GM19239 (cell line): Measurements from ENCODE around the gene PGRMC2.
"Not testable (repeated sequence)": the region's sequence is repeated elsewhere in the genome, so short reads cannot be mapped to it uniquely, and the experiment has no call there.

Experiments used
- DNase-seq: peaks from one replicate; pipeline ENCODE4 v3.0.0; 2011; ENCODE audit warnings: low spot score; ENCODE audit not compliant: insufficient read length
- FAIRE-seq: peaks from 2 replicates; lab custom pipeline; 2011; peaks lifted over from hg19 to GRCh38; lab: Jason Lieb, UNC

Gene PGRMC2

DNA sequence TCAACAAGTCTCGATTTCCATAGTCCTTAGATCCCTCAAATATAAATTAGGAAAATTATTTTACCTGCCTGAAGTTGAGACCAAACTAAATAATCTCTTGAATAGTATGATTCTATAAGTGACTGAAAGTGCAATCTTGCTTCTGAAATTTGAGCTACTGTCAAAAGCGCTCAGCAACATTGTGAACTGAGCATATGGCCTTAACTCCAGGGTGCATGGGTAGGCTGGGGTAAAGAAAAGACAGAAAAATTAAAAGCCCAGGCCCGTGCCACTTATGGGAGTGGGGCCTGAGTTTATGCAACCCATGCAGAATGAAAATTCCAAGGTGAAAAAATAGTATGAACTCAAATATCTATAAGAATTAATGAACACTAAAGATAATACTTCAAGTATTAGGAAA is 9.8 kb downstream of the PGRMC2 start:
- no peak for FAIRE-seq
- no peak for DNase-seq

DNA sequence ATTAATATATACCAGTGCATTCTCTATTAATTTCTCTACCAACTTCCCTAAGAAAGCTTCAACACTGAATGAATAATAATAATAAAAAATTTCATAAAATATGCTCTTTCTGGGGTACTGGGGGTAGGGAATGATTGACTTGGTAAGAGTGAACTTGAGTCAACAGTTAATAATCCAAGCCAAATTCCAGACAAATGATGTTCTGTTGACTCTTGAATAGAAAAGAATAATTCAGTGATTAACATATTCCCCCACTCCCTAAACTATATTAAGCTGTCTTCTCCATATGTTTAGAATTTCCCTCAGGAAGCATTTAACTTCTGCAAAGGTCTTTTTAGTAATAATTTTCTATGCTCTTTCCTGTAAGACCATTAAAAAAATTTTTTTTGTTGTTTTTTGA is 12.3 kb downstream of the PGRMC2 start:
- FAIRE-seq = no peak
- DNase-seq = no peak

DNA sequence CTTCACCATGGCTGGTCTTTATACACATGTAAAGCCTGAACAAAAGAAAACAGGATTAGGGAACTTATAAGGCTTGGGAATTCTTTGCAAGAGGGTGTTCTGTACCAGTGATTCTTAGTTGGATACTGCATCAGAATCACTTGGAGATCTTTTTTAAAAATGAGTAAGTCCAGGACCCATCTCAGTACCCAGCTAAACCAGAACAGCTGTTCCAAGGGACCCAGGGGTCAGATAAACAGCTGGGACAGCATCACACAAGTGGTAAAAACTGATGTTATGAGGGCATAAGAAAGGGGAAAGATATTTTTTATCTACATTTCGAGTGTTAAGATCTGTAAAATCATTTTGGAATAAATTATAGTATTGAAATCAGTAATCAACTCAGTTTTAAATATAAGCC is 16.1 kb downstream of the PGRMC2 start:
- no peak for DNase-seq
- no peak for FAIRE-seq

DNA sequence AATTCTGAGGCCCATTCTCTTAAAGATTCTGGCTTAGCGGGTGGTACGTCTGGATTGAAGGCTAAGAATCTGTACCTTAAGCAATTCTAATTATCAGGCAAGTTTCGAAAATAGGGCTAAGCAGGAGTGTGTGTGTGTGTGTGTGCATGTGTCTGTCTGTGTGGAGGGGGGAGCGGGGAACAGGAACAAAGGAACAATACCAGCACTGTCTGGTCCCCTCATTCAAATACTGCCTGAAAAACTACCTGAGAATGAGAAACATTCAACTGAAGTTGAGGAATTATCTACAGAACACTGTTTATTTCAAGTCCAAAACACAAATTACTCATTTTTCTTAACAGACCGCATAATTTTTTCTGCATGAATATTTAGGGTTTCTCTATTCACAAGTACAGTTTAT is 18.6 kb downstream of the PGRMC2 start:
- FAIRE-seq (no peak), DNase-seq (no peak)

DNA sequence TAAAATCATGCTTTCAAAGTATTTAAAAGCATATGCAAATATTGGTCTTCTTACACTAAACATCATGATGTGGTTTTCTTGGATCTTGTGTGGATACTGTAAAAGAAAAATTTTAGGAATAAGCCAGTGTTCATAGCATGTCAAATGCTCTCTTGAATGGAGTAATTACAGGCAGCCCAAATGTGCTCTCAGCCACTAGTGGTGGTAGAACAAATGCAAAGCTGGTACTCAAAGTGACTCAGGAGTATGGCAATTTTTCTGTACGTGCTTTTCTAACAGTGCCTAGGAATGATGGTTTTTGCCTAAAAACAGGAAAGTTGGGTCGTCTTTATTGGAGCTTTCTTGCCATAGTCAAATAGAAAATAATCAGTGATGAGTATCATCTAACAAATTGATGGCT is 19.9 kb downstream of the PGRMC2 start:
- DNase-seq (no peak), FAIRE-seq (no peak)

DNA sequence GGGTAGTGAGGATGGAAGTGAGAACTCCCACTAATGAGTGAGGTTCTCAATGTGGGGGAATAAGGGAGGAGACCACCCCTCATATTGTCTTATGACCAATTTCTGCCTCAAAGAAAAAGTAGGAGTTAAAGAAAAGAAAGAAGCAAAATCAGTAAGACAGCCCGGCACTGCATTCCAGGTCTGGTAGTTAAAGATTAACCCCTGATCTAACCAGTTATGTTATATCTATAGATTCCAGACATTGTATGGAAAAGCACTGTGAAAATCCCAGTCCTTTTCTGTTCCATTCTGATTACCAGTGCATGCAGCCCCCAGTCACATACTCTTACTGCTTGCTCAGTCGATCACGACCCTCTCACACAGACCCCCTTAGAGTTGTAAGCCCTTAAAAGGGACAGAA is 20.4 kb downstream of the PGRMC2 start:
- DNase-seq, FAIRE-seq: not testable (repeated sequence)

DNA sequence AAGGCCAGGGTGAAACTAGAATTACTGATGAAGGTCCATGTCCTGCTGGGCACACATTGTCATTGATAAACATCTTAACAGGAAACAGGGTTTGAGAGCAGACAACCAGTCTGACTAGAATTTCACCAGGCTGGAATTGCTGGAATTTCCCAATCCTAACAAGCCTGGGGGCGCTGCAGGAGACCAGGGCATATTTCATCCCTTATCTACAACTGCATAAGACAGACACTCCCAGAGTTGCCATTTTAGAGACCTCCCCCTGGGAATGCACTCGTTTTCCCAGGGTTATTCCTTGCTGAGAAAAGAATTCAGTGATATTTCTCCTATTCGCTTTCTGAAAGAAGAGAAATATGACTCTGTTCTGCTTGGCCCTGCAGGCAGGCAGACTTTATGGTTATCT is 22.1 kb downstream of the PGRMC2 start:
- not testable (repeated sequence) for DNase-seq, FAIRE-seq

DNA sequence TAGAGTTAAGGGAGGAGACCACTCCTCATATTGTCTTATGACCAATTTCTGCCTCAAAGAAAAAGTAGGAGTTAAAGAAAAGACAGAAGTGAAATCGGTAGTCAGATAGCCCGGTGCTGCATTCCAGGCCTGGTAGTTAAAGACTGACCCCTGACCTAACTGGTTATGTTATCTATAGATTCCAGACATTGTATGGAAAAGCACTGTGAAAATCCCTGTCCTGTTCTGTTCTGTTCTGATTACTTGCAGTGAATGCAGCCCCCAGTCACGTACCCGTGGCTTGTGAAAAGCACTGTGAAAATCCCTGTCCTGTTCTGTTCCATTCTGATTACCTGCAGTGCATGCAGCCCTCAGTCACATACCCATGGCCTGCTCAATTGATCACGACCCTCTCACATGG is 27.7 kb downstream of the PGRMC2 start:
- not testable (repeated sequence) for DNase-seq

DNA sequence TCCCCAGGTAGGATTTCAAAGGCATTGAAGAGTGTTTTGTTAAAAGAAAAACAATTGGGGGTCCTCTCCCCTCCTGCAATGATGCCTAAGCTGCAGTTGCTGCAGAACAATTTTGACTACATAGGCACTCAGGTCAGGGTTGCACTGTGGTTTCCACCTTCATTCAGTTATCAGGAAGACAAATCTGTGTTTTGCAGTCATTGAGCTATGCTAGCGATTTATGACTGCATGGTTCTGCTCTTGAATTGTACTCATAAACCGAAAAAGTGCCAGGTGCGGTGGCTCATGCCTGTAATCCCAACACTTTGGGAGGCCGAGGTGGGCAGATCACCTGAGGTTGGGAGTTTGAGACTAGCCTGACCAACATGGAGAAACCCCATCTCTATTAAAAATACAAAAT is 29.4 kb downstream of the PGRMC2 start:
- FAIRE-seq, DNase-seq: not testable (repeated sequence)

More for the DNA sequence above, 27.7 kb downstream of the PGRMC2 start:
- not testable (repeated sequence) for FAIRE-seq

DNA sequence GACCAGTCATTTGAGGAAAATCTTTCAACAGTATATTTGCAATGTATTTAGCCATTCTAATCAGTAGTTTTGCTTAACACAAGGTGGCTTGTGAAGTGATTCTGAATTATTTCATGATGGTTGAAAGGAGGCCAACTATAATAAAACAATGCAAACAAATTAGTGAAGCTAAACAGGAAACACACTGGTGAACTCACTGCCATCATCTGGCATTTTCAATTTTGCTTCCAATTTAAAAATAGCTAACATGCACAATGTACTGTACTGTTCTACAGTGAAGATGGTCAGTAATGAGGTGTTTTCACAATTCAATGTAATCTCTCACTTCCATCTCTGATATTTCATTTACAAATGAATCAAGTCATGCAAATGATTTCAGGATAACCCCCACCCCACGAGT is 31.1 kb downstream of the PGRMC2 start:
- no peak for DNase-seq
- FAIRE-seq = no peak

DNA sequence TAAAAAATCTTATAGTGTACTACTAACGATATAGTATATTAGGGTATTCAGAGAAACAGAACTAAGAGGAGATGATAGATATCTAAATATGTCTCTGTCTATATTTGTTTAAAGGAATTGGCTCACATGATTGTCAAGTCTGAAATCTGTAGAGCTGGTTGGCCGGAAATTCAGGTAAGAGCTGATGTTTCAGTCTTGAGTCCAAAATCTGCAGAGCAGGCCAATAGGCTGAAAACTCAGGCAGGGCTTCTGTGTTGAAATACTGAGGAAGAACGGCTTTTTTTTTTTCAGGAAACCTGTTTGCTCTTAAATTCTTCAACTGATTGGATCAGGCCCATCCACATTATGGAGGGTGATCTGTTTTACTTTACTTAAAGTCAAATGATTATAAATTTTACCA is 31.7 kb downstream of the PGRMC2 start:
- DNase-seq = no peak
- no peak for FAIRE-seq

DNA sequence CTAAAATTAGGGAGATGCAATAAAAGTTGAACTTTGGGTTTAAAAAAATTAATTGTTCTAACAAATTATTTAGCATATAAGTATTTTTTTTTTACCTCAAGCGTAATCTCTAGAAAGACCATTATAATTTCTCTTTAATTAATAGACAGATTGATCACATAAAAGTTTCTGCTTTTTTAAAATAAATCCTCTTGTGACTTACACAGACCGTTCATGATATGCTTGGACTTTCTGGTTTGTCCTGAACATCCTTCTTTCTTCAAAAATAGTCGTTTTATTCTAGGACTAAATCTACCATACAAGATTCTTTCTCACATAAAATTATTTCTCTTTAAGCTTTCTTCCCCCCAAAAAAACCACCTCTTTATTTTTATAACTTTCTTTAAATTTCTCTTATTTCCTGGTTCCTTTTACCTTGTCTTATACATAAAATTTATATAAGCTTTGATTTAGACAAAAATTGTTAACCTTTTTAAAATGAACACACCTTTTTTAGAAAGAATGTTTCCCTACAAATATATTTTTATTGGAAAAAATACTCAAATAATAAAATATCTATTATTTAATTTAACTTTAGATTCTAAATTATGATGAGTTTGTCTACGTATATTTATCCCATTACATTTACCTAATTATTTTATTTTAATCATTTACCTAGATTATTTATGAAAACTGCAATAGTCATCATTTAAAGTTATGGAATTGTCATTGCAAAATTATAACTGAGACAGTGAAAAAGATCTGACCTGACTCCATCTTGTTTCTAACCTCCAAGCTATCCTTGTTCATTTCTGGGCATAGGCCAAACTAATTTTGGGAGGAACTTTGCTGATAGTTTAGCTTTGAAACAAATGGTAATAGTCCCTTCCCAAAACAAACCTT is 37.6 kb downstream of the PGRMC2 start:
- FAIRE-seq = no peak
- no peak for DNase-seq

DNA sequence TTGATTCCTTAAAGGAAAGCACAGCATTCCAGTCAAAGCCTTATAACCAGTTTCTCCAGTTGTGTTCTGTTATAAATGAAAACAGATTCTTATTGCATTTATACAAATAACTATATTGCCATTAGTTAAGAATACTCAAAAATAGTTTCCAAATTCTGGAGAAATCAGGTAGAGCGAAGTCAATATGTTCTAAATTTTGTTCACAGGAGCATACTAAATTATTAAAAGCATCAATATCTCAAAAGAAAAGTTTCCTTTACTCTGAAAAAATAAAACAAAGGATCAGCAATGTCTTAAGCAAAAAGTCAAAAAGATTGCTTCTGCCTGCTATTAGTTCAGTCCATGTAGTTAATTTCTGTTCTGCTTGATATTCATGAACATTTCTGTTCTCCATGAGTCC is 39.7 kb downstream of the PGRMC2 start:
- no peak for FAIRE-seq
- no peak for DNase-seq

DNA sequence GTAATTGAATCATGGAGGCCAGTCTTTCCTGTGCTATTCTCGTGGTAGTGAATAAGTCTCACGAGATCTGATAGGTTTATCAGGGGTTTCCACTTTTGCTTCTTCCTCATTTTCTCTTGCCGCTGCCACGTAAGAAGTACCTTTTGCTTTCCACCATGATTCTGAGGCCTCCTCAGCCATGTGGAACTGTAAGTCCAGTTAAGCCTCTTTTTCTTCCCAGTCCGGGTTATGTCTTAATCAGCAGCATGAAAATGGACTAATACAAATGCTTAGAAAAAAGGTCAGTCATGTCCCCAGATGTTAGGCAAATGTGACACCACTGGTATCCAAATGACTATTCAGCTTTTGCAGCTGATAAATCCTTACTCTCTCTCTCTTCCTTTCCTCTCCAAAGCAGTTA is 42.2 kb downstream of the PGRMC2 start:
- not testable (repeated sequence) for DNase-seq
- FAIRE-seq = peak; percentile 45

DNA sequence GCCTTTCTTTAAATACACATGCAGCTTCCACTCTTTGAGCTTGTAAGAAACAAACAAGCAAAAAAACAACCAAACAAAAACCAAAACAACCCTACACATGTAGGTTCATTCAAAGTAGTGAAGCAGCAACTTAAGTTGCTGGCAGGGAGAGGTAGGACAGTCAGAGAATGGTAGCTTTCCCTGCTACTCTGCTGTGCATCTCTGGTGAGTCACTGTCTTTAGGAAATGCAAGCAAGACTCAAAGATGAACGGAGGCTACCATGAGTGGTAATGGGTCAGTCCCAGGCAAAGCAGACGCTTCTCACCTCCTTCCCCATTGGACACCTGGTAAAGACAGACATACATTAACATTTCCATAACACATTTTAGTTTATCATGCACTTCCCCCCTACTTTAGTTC is 43.2 kb downstream of the PGRMC2 start:
- FAIRE-seq = no peak
- no peak for DNase-seq

DNA sequence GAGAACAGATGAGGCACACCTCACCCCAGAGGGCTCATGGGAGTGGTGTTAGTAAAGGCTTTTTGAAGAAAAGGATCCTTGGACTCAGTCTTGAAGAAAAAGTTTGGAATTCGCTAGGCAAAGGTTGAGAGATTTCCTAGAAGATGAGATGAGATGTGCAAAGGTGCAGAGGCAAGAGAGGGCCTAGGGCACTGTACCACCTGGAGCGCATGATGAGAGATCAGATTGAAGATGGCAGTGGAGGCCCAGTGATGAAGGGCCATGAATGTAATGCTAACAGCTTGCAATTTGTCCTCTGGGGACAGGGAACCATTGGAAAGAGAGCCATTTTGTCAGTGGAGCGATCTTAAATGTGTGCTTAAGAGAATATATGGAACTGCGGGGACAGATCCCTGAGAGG is 45.0 kb downstream of the PGRMC2 start:
- DNase-seq (no peak), FAIRE-seq (no peak)

DNA sequence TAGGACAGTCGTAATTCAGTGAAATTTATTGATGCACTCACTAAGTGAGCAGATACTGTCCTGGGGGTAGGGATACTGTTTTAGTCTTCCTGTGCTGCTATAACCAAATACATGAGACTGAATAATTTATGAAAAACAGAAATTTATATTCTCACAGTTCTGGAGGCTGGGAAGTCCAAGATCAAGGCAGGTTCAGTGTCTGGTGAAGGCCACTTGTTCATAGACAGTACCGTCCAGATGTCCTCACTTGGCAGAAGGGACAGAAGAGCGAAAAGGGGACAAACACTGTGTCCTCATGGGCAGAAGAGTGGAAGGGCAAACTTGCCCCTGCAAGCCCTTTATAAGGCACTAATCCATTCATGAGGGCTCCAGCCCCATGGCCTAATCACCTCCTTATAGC is 45.6 kb downstream of the PGRMC2 start:
- FAIRE-seq = no peak
- DNase-seq = no peak

DNA sequence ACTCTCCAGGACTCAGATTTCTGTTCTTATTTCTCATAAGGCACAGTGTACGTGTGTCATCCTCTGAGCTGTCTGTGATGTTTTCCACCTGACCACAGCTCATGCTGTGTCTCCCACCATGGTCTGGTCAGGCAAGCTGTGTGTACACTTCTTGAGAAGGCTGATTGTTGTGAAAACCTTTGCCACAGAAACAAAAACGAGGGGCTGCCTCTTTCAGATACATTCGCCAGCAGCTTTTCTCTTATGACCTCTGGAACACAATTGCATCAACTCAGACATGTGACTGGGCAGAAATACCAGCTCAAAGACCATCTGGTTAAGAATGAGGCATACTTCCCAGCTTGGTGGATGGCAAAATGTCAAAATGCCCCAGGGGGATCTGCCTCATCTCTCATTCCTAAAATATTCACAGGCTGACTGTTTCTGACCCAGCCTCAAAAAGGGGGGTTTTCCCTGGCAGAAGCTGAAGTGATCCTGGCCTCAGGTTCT is 46.1 kb downstream of the PGRMC2 start:
- no peak for FAIRE-seq

DNA sequence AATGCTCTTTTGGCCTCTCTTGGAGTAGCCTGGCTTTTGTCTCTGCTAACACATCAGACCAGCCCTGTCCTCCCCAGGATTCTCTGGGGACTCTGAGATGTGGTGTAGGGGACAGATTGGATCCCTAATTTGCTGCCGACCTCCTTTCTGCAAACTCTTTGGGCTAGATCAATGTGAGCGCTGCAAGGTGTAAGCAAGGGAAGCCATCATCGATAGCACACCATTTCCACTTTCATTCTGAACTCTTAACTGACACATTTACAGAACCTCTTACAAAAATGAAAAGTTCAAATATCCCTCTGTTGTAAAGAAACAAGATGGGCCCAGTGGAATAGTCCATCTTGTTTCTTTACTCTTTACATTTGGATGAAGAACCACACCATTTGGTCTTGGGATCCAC is 46.6 kb downstream of the PGRMC2 start:
- DNase-seq (no peak), FAIRE-seq (no peak)

More for the DNA sequence above, 46.1 kb downstream of the PGRMC2 start:
- DNase-seq = no peak

DNA sequence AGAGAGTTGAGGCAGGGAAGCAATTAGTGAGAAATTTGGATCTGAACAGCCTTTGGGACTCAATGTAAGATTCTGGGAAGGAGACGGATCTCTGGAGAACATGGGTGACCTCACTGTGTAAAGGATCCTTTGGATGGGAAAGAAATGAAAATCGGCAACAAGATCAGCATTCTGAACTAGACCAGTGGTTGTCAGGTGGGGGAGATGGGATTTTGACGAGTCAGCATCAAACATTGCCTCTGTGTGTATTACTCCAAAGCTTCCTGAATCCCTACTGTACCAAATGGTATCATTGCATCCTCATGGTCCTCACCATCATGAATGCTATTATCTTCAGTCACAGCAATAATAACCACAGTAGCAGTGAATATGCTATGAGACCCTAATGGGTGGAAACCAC is 52.8 kb downstream of the PGRMC2 start:
- no peak for FAIRE-seq
- DNase-seq = no peak

DNA sequence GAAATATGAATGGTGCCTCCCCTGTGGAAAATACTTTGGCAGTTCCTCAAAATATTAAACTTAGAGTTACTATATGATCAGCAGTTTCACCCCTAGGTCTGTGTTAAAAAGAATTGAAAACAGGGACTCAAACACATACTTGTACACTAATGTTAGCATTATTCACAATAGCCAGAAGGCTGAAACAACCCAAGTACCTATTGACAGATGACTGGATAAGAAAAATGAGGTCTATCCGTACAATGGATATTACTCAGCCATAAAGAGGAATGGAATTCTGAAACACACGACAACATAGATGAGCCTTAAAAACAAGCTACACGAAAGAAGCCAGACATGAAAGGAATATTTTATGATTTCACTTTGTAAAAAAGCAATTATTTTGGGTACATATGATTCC is 54.9 kb downstream of the PGRMC2 start:
- FAIRE-seq = no peak

More for the DNA sequence above, 54.9 kb downstream of the PGRMC2 start:
- DNase-seq = no peak
